Measurements from ENCODE around the gene TRIM26.

The TRIM26 gene

DNA sequence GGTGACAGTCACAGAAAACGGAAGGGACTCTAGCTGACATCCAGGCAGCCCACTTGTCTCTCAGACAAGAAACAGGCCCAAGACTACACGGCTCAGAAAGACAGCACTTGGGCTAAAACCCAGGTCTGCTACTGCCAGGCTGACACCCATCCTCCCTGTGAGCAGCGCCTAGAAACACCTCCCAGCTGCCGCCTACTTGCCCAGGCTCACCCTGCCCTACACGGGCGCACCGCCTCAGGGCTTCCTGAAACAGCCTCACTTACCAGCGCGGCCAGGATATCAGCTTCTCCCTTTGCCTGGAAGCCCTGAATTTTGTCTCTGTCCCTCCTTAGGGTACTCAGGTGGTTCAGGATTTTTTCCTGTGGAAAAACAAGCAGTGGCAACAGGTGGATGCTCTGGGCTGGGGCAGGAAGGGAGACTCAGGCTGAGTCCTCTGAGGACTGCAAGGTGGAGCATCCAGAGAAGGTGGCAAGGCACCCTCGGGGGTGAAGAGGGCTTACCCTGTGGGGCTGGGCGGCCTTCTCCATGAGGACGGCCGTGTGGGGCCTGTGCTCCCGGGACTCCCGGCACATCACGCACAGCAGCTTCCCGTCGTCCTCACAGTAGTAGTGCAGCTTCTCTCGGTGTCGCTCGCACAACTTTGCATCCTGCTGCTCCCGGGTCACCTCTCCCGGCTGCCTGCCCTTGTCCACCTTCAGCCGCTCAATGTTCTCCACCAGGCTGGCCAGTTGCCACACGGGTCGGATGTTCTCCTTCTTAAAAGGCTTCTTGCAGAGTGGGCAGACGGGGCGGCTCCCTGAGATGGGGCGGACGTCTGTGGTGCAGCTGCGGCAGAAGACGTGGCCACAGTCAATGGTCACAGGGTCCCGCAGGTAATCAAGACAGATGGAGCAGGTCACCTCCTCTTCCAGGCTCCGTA, 14.8 kb downstream of the TRIM26 start:
- Histone ChIP-seq H3K4me3 (no peak overlapping the region), H3K27ac (no peak overlapping the region), H3K27me3 (no peaks in the 10 kb centered on the region), H3K36me3 (peaks cover 68% of the 10 kb centered on the region), H3K9ac (no peak overlapping the region), H4K20me1 (peaks cover 72% of the 10 kb centered on the region), H3K4me1 (peaks cover 22% of the 10 kb centered on the region), H3K4me2 (no peak overlapping the region), H3K9me3 (no peaks in the 10 kb centered on the region)
- no peak for TF ChIP-seq Cebpa-rat (IDR thresholded peaks at IDR 0.05)

DNA sequence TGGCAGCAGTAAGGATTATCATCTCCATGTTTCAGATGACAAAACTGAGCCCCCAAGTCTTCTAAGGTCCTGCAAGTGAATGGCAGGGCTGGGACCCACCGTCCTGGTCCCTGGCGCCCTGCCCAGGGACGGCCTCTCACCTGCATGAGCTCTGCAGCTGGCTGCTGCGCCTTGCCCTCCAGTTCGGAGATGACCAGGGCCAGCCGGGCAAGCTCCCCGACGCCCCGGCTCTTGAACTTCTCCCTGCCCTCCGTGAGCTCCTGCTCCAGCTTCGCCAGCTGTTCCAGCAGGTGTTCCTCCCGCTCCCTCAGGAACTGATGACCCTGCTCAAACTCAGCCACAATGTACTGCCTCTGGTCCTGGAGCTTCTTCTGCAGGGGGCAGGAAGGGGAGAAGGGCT, 16.8 kb downstream of the TRIM26 start:
- Histone ChIP-seq H3K9ac (no peak overlapping the region), H4K20me1 (peaks cover 62% of the 10 kb centered on the region), H3K27me3 (no peaks in the 10 kb centered on the region), H3K4me1 (peaks cover 14% of the 10 kb centered on the region), H3K4me2 (no peak overlapping the region), H3K27ac (no peak overlapping the region), H3K4me3 (no peak overlapping the region), H3K9me3 (no peaks in the 10 kb centered on the region), H3K36me3 (peaks cover 80% of the 10 kb centered on the region)
- no peak for TF ChIP-seq Cebpa-rat (IDR thresholded peaks at IDR 0.05)

DNA sequence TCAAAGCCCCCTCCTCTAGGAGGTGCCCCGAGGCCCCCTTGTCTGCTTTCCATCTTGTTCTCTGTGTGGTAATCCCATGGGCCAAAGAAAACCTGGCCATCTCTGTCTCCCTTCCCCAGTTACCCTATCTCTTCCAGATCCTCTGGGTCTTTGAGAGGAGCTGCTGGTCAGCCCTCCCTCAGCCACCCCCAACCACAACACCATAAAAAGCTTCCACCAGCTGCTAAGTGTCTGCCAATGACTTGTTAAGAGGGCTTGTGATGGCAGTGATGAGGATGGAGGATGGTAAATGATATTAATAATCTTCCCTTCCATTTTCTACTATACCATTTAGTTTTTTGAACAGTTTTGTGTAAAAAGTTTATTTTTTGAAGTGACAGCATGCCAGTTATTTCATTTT, 17.3 kb downstream of the TRIM26 start:
- Histone ChIP-seq H3K9me3 (no peaks in the 10 kb centered on the region), H3K4me3 (no peak overlapping the region), H3K4me1 (peaks cover 9% of the 10 kb centered on the region), H3K36me3 (peaks cover 84% of the 10 kb centered on the region), H3K27ac (no peak overlapping the region), H3K9ac (no peak overlapping the region), H4K20me1 (peaks cover 57% of the 10 kb centered on the region), H3K27me3 (no peaks in the 10 kb centered on the region), H3K4me2 (no peak overlapping the region)
- TF ChIP-seq Cebpa-rat (IDR thresholded peaks at IDR 0.05): no peak

DNA sequence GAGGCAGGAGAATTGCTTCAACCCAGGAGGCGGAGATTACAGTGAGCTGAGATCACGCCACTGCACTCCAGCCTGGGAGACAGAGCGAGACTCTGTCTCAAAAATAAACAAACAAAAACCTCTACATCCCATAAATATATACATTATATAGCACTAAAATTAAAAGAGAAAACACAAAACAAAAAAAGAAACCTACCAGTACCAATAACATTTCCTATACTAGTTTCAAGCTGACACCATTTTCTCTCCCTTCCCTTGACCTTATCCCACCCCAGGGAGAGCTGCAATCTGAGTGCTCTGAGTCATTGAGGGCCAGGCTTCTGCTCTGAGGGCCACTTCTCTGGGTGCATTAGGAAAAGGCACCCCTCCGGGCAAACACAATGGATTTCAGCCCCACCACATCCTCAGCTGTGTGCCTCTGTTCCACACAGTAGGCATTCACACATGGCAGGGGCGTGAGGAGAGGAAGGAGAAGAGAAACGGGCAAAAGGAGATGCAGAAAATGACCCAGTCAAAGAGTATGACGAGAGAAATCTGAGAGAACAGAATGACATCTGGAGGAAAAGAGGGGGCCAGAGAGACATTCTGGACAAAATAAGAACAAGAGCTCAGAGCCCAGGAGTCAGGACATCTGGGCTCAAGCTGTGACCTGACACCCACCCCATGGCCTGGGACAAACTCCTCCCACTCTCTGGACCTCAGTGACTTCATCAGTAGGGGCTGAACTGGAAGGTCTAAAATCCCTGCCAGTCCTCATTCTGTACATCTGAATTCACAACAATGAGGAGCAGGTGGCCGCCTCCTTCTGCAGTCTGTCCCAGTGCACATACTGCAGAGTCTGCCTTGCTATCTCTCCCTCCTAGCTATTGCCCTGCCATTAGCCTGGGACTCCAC, 18.2 kb downstream of the TRIM26 start:
- Histone ChIP-seq H4K20me1 (peaks cover 48% of the 10 kb centered on the region), H3K27ac (no peak overlapping the region), H3K36me3 (peaks cover 84% of the 10 kb centered on the region), H3K4me3 (no peak overlapping the region), H3K9ac (no peak overlapping the region), H3K4me2 (no peak overlapping the region), H3K27me3 (no peaks in the 10 kb centered on the region), H3K9me3 (no peaks in the 10 kb centered on the region), H3K4me1 (peaks cover under 1% of the 10 kb centered on the region; the same call in 1 of the 2 replicates)
- TF ChIP-seq Cebpa-rat (IDR thresholded peaks at IDR 0.05): no peak

DNA sequence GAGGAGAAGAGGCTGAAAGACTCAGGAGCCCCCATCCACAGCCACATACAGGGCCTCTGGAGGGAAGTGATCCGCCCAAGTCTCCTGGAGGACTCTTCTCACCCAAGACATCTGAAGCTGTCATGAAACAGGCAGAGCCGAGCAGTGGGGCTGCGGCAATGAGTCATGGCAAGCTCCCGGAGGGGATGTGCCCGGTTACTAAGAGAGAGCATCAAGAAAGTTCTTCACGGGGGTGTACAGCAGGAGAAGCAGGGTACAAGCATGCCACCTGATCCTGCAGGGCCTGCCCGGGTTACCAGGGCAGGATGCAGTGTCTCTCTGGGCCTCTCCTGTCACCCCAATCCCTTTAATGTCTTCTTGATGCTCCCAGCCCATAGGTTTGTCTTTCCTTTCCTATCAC, 21.1 kb downstream of the TRIM26 start:
- Histone ChIP-seq H3K9ac (no peak overlapping the region), H3K9me3 (no peaks in the 10 kb centered on the region), H3K27ac (no peak overlapping the region), H4K20me1 (peaks cover 26% of the 10 kb centered on the region), H3K27me3 (no peaks in the 10 kb centered on the region), H3K4me3 (no peak overlapping the region), H3K4me2 (no peak overlapping the region), H3K4me1 (no peaks in the 10 kb centered on the region), H3K36me3 (peaks cover 84% of the 10 kb centered on the region)
- TF ChIP-seq Cebpa-rat (IDR thresholded peaks at IDR 0.05): no peak

DNA sequence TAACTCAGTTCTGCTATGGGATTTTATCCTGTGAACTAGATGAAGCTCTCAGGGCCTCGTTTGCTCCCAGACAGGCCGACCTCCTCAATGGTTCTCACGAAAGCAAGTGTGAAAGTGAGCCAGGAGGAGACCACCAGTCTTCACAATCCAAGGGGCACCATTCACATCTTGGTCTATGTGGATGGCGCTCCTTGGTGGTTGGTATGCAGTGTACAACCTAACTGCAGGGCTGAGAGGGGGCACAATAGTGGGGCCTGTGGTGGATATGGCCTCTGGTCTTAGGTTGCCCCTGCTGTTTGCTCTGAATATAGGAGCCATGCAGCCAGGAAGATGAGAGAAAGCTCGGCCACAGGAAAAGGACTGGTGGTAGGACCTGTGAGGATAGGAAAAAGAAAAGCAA, 24.7 kb downstream of the TRIM26 start:
- no peak for TF ChIP-seq Cebpa-rat (IDR thresholded peaks at IDR 0.05)
- Histone ChIP-seq H3K9me3 (no peaks in the 10 kb centered on the region), H3K27ac (no peak overlapping the region), H3K36me3 (peaks cover 85% of the 10 kb centered on the region), H4K20me1 (peaks cover 14% of the 10 kb centered on the region; the same call in 1 of the 2 replicates), H3K27me3 (no peaks in the 10 kb centered on the region), H3K4me3 (no peak overlapping the region), H3K9ac (no peak overlapping the region), H3K4me2 (no peak overlapping the region), H3K4me1 (no peaks in the 10 kb centered on the region)

DNA sequence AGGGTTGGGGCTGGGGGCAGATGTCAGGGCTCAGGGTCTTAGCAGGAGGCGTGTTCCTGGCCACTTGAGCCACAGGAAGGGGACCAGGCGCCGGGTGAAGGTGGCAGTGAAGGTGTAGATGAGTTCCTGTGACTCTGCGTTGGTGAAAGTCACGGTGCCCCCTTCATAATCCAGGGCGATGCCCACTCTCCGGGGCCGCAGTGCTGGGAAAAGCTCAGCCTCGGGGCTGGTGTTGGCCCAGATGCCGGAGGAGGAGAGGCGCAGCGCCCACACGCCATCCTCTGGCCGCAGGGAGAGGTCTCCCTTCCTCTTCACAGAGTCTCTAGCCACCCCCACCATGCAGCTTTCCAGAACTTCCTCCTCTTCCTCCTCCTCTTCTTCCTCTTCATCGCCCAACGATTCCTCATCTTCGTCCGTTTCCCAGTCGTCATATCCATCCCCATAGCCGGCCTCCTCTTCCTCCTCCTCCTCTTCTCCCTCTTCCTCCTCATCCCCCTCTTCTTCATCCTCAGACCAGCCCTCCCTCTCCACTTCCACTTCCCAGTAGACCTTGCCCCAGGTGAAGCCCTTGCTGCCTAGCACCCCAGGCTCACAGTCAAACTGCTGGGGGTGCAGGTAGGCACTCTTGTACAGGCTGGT, 27.2 kb downstream of the TRIM26 start:
- Histone ChIP-seq H3K27ac (no peak overlapping the region), H3K9ac (no peak overlapping the region), H3K9me3 (peaks cover 11% of the 10 kb centered on the region), H3K4me2 (no peak overlapping the region), H3K27me3 (no peaks in the 10 kb centered on the region), H3K4me1 (no peaks in the 10 kb centered on the region), H3K36me3 (peaks cover 81% of the 10 kb centered on the region), H4K20me1 (0 out of 2 replicates have a peak, but pooled peaks cover 5% of the 10 kb centered on the region), H3K4me3 (no peak overlapping the region)
- TF ChIP-seq Cebpa-rat (IDR thresholded peaks at IDR 0.05): no peak

DNA sequence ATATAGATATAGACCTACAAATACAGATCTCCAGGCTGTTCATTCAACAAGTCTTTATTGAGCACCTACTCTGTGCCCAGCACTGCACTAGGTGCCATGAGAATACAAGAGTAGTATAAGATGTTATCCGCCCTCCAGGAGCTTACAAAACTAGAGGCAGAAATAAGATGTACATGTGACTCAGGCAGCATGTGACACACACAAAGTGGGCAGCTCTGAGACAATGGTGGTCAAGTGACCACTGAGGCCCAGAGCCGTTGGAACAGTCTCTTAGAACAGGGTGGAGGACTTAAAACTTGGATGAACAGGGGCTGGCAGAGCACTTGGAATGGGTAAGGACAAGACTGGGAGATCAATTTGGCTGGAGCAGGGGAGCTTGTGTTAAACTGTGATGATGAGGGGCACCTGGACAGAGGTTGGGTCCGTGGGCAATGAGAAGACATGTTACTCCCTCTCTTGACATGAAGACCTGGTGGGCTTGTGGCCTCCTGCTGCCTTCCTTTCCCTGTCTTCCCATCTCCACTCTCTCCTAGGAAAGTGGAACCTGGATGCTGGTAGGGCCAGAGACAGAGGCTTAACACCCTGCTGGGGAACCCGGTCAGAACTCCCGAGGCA, 28.7 kb downstream of the TRIM26 start:
- no peak for TF ChIP-seq Cebpa-rat (IDR thresholded peaks at IDR 0.05)
- Histone ChIP-seq H3K4me1 (no peaks in the 10 kb centered on the region), H3K9ac (no peak overlapping the region), H4K20me1 (0 out of 2 replicates have a peak, but pooled peaks cover 5% of the 10 kb centered on the region), H3K4me2 (no peak overlapping the region), H3K27ac (no peak overlapping the region), H3K4me3 (no peak overlapping the region), H3K27me3 (no peaks in the 10 kb centered on the region), H3K36me3 (peaks cover 67% of the 10 kb centered on the region), H3K9me3 (peaks cover 26% of the 10 kb centered on the region)

DNA sequence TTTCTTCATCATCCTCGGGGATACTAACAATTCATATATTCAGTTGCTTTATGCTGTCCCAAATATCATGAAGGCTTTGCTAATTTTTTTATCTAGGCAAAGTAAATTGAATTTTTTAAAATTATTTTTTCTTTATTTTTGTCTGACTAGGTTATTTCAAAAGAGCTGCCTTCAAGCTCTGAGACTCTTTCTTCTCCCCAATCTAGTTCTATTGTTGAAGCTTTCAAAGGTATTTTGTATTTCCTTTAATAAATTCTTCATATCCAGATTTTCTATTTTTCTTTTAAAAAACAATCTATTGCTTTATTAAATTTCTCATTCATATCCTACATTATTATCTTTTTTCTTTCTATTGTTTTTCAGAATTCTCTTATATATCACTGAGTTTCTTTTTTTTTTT, 33.1 kb downstream of the TRIM26 start:
- no peak overlapping the region for H3K9ac ChIP-seq

More for the DNA sequence above, 33.1 kb downstream of the TRIM26 start:
- Histone ChIP-seq H3K27ac (no peak overlapping the region), H3K4me1 (no peaks in the 10 kb centered on the region), H3K9me3 (peaks cover 28% of the 10 kb centered on the region), H4K20me1 (no peaks in the 10 kb centered on the region), H3K36me3 (peaks cover 26% of the 10 kb centered on the region), H3K27me3 (no peaks in the 10 kb centered on the region), H3K4me3 (no peak overlapping the region), H3K4me2 (no peak overlapping the region)
- TF ChIP-seq Cebpa-rat (IDR thresholded peaks at IDR 0.05): no peak
